Motor neuron (in vitro differentiated cells): ENCODE measurements around the gene SPTLC1. TPM values are rescaled to one million over a fixed set of nuclear protein-coding genes. Genes with fewer than 3 reads are reported as not detected.
"Not testable (repeated sequence)": the region's sequence is repeated elsewhere in the genome, so short reads cannot be mapped to it uniquely, and the experiment has no call there.

Experiments used
- ATAC-seq, 8 experiments: fragments of 200-7000 bp; cut with Tn5 transposase; replicated peaks in 6 of 8; 2 replicates each; pipeline ENCODE4 v1.8.0; 2021; ENCODE audit warnings: mild to moderate bottlenecking in 8 of 8, moderate library complexity in 8 of 8
- H3K27ac ChIP-seq, 2 donors: fragments of 250-450 bp; sonication (Bioruptor Pico); 2 replicates each; pipeline ENCODE4 v1.9.0; 2021; ENCODE audit warnings: antibody characterized with exemption in 2 of 2, mild to moderate bottlenecking in 2 of 2, moderate library complexity in 1 of 2
- H3K4me1 ChIP-seq, 2 donors: fragments of 250-450 bp; sonication (Bioruptor Pico); replicated peaks in 1 of 2; 2 replicates each; pipeline ENCODE4 v1.6.1; 2021; ENCODE audit warnings: antibody characterized with exemption in 2 of 2, mild to moderate bottlenecking in 2 of 2, moderate library complexity in 1 of 2
- H3K4me3 ChIP-seq, 5 donors: fragments of 250-450 bp; sonication (Bioruptor Pico); 2 replicates each; pipeline ENCODE4 v1.9.0; 2021; ENCODE audit warnings: antibody characterized with exemption in 5 of 5, mild to moderate bottlenecking in 5 of 5, moderate library complexity in 4 of 5
- WGBS, 10 experiments: fragments of 450-650 bp; shearing (Covaris generic); methylation state at CpG; one replicate each; pipeline ENCODE4 v1.0.0; 2022; 5-methylcytosine and 5-hydroxymethylcytosine counted together
- in situ Hi-C, 9 experiments: fragments of 400-800 bp; cut with MboI; loops; one replicate each; pipeline ENCODE4 v1.15.0; 2021; ENCODE audit warnings: low sequenced_read_pairs in 9 of 9, low pct_unique_long_range_greater_than_20kb in 2 of 9; ENCODE audit not compliant: unreplicated experiment in 9 of 9
- total RNA-seq, 8 experiments: library from RNA; unstranded; fragments of 300-600 nt; gene quantifications; 2 replicates each; pipeline versions ENCODE4 v1.2.3 to v1.2.4, GENCODE V29; 2022

The SPTLC1 gene
- total RNA-seq, 8 experiments from 2014 or later = 32.3 to 93.8 (median 59.6) TPM

- in situ Hi-C loops = loop anchor here in 1 of 9 experiments (25.0 kb wide), 1 partner anchor 92 kb away; no protein-coding TSS in a partner anchor
- H3K27ac ChIP-seq = no peak overlapping the region
- no peaks in the 10 kb centered on the region for H3K4me1 ChIP-seq
- WGBS, 10 experiments = 82 to 100% (median 92%) methylated on average over 1 to 11 of the region's 13 CpGs; no CpG with 5 or more reads in 5 of the 10 experiments
- no peak for ATAC-seq
- H3K4me3 ChIP-seq = no peak overlapping the region
Measured at GRCh38 chr9:92004045-92004392, 111.2 kb downstream of the SPTLC1 start.

- H3K4me3 ChIP-seq = no peak overlapping the region
- H3K27ac ChIP-seq = no peak overlapping the region
- WGBS, 10 experiments = 80 to 100% (median 95%) methylated on average over 2 to 12 of the region's 31 CpGs; no CpG with 5 or more reads in 2 of the 10 experiments
- no peak for ATAC-seq
- no peaks in the 10 kb centered on the region for H3K4me1 ChIP-seq
- in situ Hi-C loops = loop anchor here in 1 of 9 experiments (25.0 kb wide), 1 partner anchor 91 kb away; no protein-coding TSS in a partner anchor
Measured at GRCh38 chr9:92003308-92004044, 111.7 kb downstream of the SPTLC1 start.

DNA sequence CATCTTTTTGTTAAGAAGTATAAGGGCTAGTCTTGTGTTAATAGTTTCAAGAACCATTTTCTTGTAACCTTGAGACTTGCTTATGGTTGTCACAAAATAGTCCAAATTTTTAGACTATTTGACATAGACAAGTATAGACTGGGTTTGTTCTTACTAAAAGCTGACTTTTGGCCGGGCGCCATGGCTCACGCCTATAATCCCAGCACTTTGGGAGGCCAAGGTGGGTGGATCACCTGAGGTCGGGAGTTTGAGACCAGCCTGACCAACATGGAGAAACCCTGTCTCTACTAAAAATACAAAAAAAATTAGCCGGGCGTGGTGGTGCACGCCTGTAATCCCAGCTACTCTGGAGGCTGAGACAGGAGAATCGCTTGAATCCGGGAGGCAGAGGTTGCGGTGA is 113.3 kb downstream of the SPTLC1 start:
- 60 to 100% (median 90%) methylated on average over 1 to 8 of the region's 10 CpGs; no CpG with 5 or more reads in 4 of the 10 experiments for WGBS, 10 experiments
- ATAC-seq, H3K4me3 ChIP-seq, H3K27ac ChIP-seq, H3K4me1 ChIP-seq: not testable (repeated sequence)
- in situ Hi-C loops = loop anchor here in 1 of 9 experiments (25.0 kb wide), 1 partner anchor 90 kb away; no protein-coding TSS in a partner anchor

DNA sequence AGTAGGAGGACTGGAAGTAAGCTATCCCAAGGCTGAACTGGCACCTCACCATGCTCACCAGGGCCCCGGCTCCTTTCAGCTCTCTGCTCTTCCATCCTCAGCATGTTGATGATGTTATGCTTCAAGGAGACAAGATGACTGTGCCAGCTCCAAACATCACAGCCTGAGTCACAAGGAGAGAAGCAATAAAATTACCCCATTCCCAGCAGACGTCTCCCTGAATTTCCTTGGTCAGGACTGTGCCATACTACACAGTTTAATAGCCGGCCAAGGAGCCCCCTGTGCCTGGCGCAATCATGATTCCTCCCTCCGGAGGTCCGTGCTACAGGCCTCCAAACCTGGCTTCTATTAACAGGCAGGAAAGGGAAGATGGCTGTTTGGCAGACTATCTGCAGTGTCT is 114.0 kb downstream of the SPTLC1 start:
- Histone ChIP-seq H3K27ac (no peak overlapping the region), H3K4me3 (no peak overlapping the region), H3K4me1 (no peaks in the 10 kb centered on the region)
- in situ Hi-C loops = loop anchor here in 1 of 9 experiments (25.0 kb wide), 1 partner anchor 89 kb away; no protein-coding TSS in a partner anchor
- 20 to 81% (median 75%) methylated on average over 1 to 4 of the region's 6 CpGs; no CpG with 5 or more reads in 7 of the 10 experiments for WGBS, 10 experiments
- ATAC-seq = no peak

DNA sequence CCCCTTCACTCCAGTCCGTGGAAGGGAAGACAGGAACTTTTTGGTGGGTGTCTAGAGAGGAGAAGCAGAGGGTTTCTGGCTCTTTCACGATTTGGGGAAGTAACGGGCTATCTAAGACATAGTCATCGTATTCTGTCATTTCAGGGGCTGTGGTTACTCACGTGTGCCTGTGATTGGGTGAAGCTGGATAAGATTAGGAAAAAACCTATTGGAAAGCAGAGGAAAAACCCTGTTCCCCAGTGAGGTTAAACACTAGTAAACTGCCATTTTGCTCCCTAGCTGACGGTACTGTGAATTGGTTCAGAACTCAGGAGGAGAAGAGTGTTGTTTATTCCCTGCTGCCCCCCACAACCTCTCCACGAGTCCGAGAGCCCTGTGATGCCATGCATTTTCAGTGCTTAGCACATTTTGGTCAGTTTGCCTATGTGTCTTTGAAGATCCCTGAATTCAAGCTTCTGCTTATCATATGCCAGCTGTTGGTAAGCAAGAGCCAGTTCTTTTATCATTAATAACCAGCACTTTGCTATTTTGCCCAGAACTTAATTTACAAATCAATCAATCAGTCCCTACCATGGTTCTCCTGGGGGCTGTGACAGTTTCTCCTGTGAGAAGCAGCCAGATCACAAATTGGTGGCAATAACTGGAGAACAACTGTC is 120.1 kb downstream of the SPTLC1 start:
- in situ Hi-C loops = no loop called here
- no peak overlapping the region for H3K4me3 ChIP-seq
- peaks cover 0 to 3% of the 10 kb centered on the region in 2 donors for H3K4me1 ChIP-seq
- ATAC-seq = no peak
- H3K27ac ChIP-seq = no peak overlapping the region
- whole genome bisulfite sequencing, 10 experiments = 60 to 88% (median 80%) methylated on average over 1 to 6 of the region's 8 CpGs; no CpG with 5 or more reads in 3 of the 10 experiments

DNA sequence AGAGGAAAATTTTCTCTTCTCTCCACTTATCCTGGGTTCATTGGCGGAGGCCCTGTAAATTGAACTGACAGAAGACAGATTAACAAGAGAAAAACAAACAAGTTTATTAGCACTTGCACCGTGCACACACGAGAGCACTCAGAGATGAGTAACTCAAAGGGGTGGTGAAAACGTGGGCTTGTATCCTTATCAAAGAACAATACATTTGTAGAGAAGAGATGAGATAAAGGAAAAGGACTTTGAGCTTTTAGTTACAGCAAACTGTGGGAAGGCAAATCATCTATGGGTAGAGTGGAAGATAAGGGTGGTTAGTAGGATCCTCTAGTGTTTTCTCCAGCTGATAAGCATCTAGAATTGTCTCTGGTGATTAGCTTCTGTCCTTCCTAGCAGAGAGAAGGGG is 120.8 kb downstream of the SPTLC1 start:
- no peak overlapping the region for H3K27ac ChIP-seq
- no peak for ATAC-seq
- 0 to 100% (median 53%) methylated on average over 1 to 4 of the region's 4 CpGs for WGBS, 10 experiments
- peaks cover 0 to 3% of the 10 kb centered on the region in 2 donors for H3K4me1 ChIP-seq
- no peak overlapping the region for H3K4me3 ChIP-seq
- in situ Hi-C loops = no loop called here

DNA sequence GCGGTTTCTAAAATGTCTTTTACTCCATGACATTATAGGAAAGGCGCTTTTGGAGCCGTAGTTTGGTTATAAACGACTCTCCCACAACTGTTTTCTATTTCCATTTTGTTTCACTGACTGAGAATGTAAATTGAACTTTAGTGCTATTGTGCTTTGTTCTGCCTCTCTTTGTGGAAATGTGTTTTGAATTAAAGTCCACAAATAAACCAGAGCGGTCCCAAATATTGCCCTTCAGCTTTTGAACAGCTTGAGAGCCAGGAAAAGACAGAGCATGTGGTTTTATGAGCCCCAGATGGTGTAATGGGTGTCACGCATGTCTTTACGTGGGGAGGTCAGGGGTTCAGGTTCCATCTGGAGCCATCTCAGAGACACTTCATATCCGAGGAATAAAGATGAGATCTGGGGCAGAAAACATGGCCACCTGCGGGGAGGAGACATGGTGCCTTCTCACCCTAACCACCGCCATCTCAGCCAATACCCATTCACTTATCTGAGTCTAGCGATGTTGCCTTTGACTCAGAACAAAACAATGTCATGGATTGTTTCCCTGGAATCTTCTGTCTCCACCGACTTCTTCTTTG is 122.7 kb downstream of the SPTLC1 start:
- in situ Hi-C loops = no loop called here
- Histone ChIP-seq H3K27ac (no peak overlapping the region), H3K4me3 (no peak overlapping the region), H3K4me1 (peaks cover 0 to 3% of the 10 kb centered on the region in 2 donors)
- peak in 4 of 8 experiments; percentile 25 to 78 (median 66) for ATAC-seq
- WGBS, 10 experiments = 0 to 100% (median 48%) methylated on average over 1 to 9 of the region's 12 CpGs; no CpG with 5 or more reads in 2 of the 10 experiments

GRCh38 chr9:91991721-91992341 is 123.4 kb downstream of the SPTLC1 start:
- in situ Hi-C loops = no loop called here
- H3K4me1 ChIP-seq = peaks cover 0 to 3% of the 10 kb centered on the region in 2 donors
- 4 to 96% (median 81%) methylated on average over 3 to 19 of the region's 20 CpGs; no CpG with 5 or more reads in 1 of the 10 experiments for WGBS, 10 experiments
- no peak overlapping the region for H3K27ac ChIP-seq
- peak in 3 of 8 experiments; percentile 19 to 56 (median 44) for ATAC-seq
- no peak overlapping the region for H3K4me3 ChIP-seq

DNA sequence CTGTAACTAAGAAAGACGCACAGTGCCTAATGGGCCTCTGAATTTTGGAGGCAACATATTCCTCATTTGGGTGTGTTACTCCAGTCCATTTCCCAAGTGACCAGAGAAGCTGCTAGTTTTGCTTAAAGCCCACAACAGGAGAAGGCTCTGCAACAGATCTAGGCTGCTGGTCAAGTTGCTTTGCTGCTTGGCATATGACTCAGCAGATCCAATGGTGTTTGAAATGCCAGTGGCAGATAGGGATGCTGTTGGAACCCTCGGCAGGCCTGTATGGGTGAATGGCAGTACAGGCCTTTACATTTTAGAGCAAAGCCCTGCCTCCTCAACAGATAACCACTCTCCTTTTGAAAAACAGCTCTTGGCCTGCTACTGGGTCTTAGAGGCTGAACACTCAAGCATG is 129.0 kb downstream of the SPTLC1 start:
- no peak overlapping the region for H3K4me3 ChIP-seq
- no peaks in the 10 kb centered on the region for H3K4me1 ChIP-seq
- no peak for ATAC-seq
- no peak overlapping the region for H3K27ac ChIP-seq
- in situ Hi-C loops = no loop called here
- WGBS, 10 experiments = 57 to 100% (median 80%) methylated on average over 1 to 2 of the region's 2 CpGs; no CpG with 5 or more reads in 5 of the 10 experiments

- in situ Hi-C loops = no loop called here
- H3K27ac ChIP-seq = no peak overlapping the region
- H3K4me3 ChIP-seq = no peak overlapping the region
- WGBS, 10 experiments = 30 to 100% (median 92%) methylated on average over 2 of the region's 2 CpGs; no CpG with 5 or more reads in 2 of the 10 experiments
- no peak for ATAC-seq
- no peaks in the 10 kb centered on the region for H3K4me1 ChIP-seq
Measured at GRCh38 chr9:91985692-91986091, 129.5 kb downstream of the SPTLC1 start.
